Upper lobe of left lung (tissue), 4 donors: Measurements from ENCODE around the gene TCL1A.

Experiments
- CTCF ChIP-seq, 6 experiments: fragments of 450-650 bp in 4 of 6; fragments of 200-600 bp in 2 of 6; sonication (generic) in 2 of 6; IDR thresholded peaks; one replicate each; pipeline ENCODE4 v1.5.1; 2016 to 2019; ENCODE audit warnings: antibody characterized with exemption in 6 of 6
- POLR2A ChIP-seq, 4 donors: fragments of 450-650 bp; IDR thresholded peaks; one replicate each; pipeline ENCODE4 v1.5.1; 2016 to 2017; ENCODE audit warnings: antibody characterized with exemption in 4 of 4, mild to moderate bottlenecking in 2 of 4
- POLR2AphosphoS5 ChIP-seq, 2 donors: sonication (generic); formaldehyde crosslinking; IDR thresholded peaks; one replicate each; pipeline ENCODE4 v1.5.1; 2017; ENCODE audit warnings: antibody characterized with exemption in 2 of 2

GRCh38 chr14:95664546-95664945 lies 49.4 kb downstream of the TCL1A start:
- no peak for TF ChIP-seq CTCF (IDR thresholded peaks at IDR 0.05)
- no peak for TF ChIP-seq POLR2A (IDR thresholded peaks at IDR 0.05)
- no peak for TF ChIP-seq POLR2AphosphoS5 (IDR thresholded peaks at IDR 0.05)
